Mesenchymal stem cell (in vitro differentiated cells and primary cell): ENCODE results near the gene FAM168A.

Experiments
- DNase-seq: peaks from one replicate; pipeline ENCODE4 v3.0.0-alpha.2; 2013
- H2AFZ ChIP-seq: one replicate; pipeline ENCODE4 v1.6.1; 2013; ENCODE audit warnings: low read depth, mild to moderate bottlenecking, control low read depth, inconsistent platforms, low read length, moderate library complexity
- H2AK5ac ChIP-seq: 2 replicates; pipeline ENCODE4 v1.6.1; 2013; ENCODE audit warnings: low read length, moderate library complexity, mild to moderate bottlenecking, inconsistent platforms; ENCODE audit not compliant: severe bottlenecking
- H2BK120ac ChIP-seq: one replicate; pipeline ENCODE4 v1.6.1; 2013; ENCODE audit warnings: low read depth, mild to moderate bottlenecking, inconsistent platforms, low read length, moderate library complexity
- H2BK12ac ChIP-seq, 2 experiments: one replicate each; pipeline ENCODE4 v1.6.1; 2013; ENCODE audit warnings: inconsistent platforms in 2 of 2, low read length in 2 of 2, mild to moderate bottlenecking in 2 of 2, moderate library complexity in 2 of 2, control low read depth in 1 of 2
- H2BK15ac ChIP-seq: one replicate; pipeline ENCODE4 v1.6.1; 2013; ENCODE audit warnings: mild to moderate bottlenecking, low read depth, inconsistent platforms; ENCODE audit not compliant: poor library complexity, severe bottlenecking
- H2BK5ac ChIP-seq: 2 replicates; pipeline ENCODE4 v1.6.1; 2013; ENCODE audit warnings: low read depth, mild to moderate bottlenecking, low read length, control low read depth, inconsistent platforms; ENCODE audit not compliant: poor library complexity, severe bottlenecking
- H3K14ac ChIP-seq, 2 experiments: one replicate each; pipeline ENCODE4 v1.6.1; 2013; ENCODE audit warnings: inconsistent platforms in 2 of 2, low read length in 2 of 2, control low read depth in 1 of 2, mild to moderate bottlenecking in 1 of 2, moderate library complexity in 1 of 2
- H3K18ac ChIP-seq, 2 experiments: one replicate each; pipeline ENCODE4 v1.6.1; 2013; ENCODE audit warnings: inconsistent platforms in 2 of 2, low read length in 2 of 2, control low read depth in 1 of 2, low read depth in 1 of 2, mild to moderate bottlenecking in 1 of 2
- H3K23ac ChIP-seq, 2 experiments: one replicate each; pipeline ENCODE4 v1.6.1; 2013; ENCODE audit warnings: inconsistent platforms in 2 of 2, low read length in 2 of 2, mild to moderate bottlenecking in 2 of 2, moderate library complexity in 2 of 2, control low read depth in 1 of 2
- H3K27ac ChIP-seq: 2 replicates; pipeline ENCODE4 v1.5.1; 2013; ENCODE audit warnings: mild to moderate bottlenecking, moderate library complexity, low read length, control low read depth, inconsistent platforms; ENCODE audit not compliant: poor library complexity, severe bottlenecking
- H3K27me3 ChIP-seq, 2 experiments: 2 replicates each; pipeline versions ENCODE4 v1.6.1 to v1.7.0; 2013; ENCODE audit warnings: low read length in 2 of 2, mild to moderate bottlenecking in 2 of 2, moderate library complexity in 2 of 2, control low read depth in 1 of 2, inconsistent platforms in 1 of 2; ENCODE audit not compliant: control insufficient read depth in 1 of 2, insufficient read depth in 1 of 2
- H3K36me3 ChIP-seq, 2 experiments: 2 replicates each; pipeline versions ENCODE4 v1.6.1 to v1.7.0; 2013; ENCODE audit warnings: low read length in 2 of 2, control low read depth in 1 of 2, inconsistent platforms in 1 of 2, low read depth in 1 of 2, mild to moderate bottlenecking in 1 of 2; ENCODE audit not compliant: insufficient read depth in 2 of 2, control insufficient read depth in 1 of 2
- H3K4ac ChIP-seq, 2 experiments: one replicate each; pipeline ENCODE4 v1.6.1; 2013; ENCODE audit warnings: inconsistent platforms in 2 of 2, low read length in 2 of 2, mild to moderate bottlenecking in 2 of 2, moderate library complexity in 2 of 2, control low read depth in 1 of 2, low read depth in 1 of 2
- H3K4me1 ChIP-seq: 2 replicates; pipeline ENCODE4 v1.6.1; 2013; ENCODE audit warnings: low read depth, low read length, control low read depth; ENCODE audit not compliant: control insufficient read depth, insufficient read depth
- H3K4me2 ChIP-seq: 2 replicates; pipeline ENCODE4 v1.6.1; 2013; ENCODE audit warnings: low read length, mild to moderate bottlenecking, inconsistent platforms; ENCODE audit not compliant: poor library complexity, severe bottlenecking
- H3K4me3 ChIP-seq, 2 experiments: 2 replicates each; pipeline versions ENCODE4 v1.5.1 to v1.7.0; 2013; ENCODE audit warnings: low read length in 2 of 2, mild to moderate bottlenecking in 2 of 2, control low read depth in 1 of 2, low read depth in 1 of 2; ENCODE audit not compliant: insufficient read depth in 1 of 2
- H3K79me1 ChIP-seq: replicated peaks from 2 replicates; pipeline ENCODE4 v1.6.1; 2013; ENCODE audit warnings: mild to moderate bottlenecking, control low read depth, low read length, inconsistent platforms; ENCODE audit not compliant: poor library complexity, severe bottlenecking
- H3K9ac ChIP-seq: 2 replicates; pipeline ENCODE4 v1.7.0; 2013; ENCODE audit warnings: mild to moderate bottlenecking, low read length, moderate library complexity
- H3K9me3 ChIP-seq: 2 replicates; pipeline ENCODE4 v1.7.0; 2013; ENCODE audit warnings: mild to moderate bottlenecking, low read length; ENCODE audit not compliant: control insufficient read depth
- H4K8ac ChIP-seq: one replicate; pipeline ENCODE4 v1.6.1; 2013; ENCODE audit warnings: inconsistent platforms, mild to moderate bottlenecking, low read length, moderate library complexity
- H4K91ac ChIP-seq: one replicate; pipeline ENCODE4 v1.6.1; 2013; ENCODE audit warnings: mild to moderate bottlenecking, low read length, inconsistent platforms
- WGBS: methylation state at CpG from one replicate; pipeline ENCODE4 v1.1.7; 2013; ENCODE audit warnings: mixed read lengths; 5-methylcytosine and 5-hydroxymethylcytosine counted together

FAM168A gene

DNA sequence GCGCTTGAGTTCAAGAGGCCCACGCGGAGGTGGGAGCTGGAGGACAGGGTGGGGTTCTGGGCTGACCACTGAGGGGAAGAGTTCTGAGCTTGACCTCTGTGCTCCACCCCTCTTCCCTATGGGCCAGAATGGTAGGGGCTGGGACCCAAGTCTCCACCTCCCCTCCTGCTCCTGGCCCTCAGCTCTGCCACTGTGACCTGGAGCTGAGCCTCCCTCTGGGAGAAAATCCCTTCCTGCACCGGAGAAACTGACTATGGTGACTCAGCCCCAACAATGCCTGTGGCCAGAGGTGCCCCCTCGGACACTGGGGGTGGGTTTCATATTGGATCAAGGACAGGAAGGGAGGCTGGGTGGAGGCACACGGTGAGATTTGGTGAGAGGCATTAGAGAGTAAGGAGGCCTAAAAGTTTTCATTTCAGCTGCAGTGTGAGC is 198.7 kb downstream of the FAM168A start:
- H2BK15ac ChIP-seq = no peak overlapping the region
- H4K91ac ChIP-seq = no peak overlapping the region
- no peak overlapping the region for H3K27ac ChIP-seq
- no peak overlapping the region for H3K23ac ChIP-seq
- 70% methylated on average over 6 of the region's 6 CpGs for WGBS
- H3K14ac ChIP-seq = no peak overlapping the region
- peaks cover 1% of the 10 kb centered on the region for H3K79me1 ChIP-seq
- H3K4me1 ChIP-seq = peaks cover 9% of the 10 kb centered on the region
- no peak overlapping the region for H3K4ac ChIP-seq
- H3K9me3 ChIP-seq = no peaks in the 10 kb centered on the region
- H4K8ac ChIP-seq = no peak overlapping the region
- no peak overlapping the region for H3K4me2 ChIP-seq
- peak overlapping the region; percentile 25 for H3K9ac ChIP-seq
- no peak overlapping the region for H2AFZ ChIP-seq
- H2AK5ac ChIP-seq = no peak overlapping the region
- no peak overlapping the region for H2BK120ac ChIP-seq
- H3K27me3 ChIP-seq = no peaks in the 10 kb centered on the region
- H3K18ac ChIP-seq = no peak overlapping the region
- H3K4me3 ChIP-seq = no peak overlapping the region
- peaks cover 0 to 45% of the 10 kb centered on the region in 2 experiments for H3K36me3 ChIP-seq
- H2BK5ac ChIP-seq = no peak overlapping the region
- DNase-seq = no peak
- no peak overlapping the region for H2BK12ac ChIP-seq

DNA sequence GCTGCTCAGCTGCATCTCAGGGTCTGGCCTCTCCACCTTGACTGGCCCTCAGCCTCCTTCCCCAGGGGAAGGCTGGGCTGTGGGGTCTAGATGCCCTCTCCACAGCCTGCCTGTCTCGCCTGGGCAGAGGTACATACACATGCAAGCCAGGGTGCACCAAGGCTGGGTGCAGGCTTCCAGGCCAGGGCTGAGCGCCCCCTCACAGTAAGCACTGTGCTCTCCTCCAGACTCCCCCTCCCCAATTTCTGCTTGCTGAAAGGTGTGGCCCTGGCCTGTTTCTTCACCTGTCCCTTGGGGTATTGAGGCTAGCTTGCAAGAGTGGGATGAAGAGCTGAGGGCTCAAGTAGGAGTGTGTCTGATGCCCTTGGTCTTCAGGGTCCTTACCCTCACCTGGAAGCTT is 199.2 kb downstream of the FAM168A start:
- peak overlapping the region in 1 of 2 experiments; percentile 0 for H2BK12ac ChIP-seq
- no peak overlapping the region for H2BK120ac ChIP-seq
- no peak overlapping the region for H3K18ac ChIP-seq
- no peak overlapping the region for H2AFZ ChIP-seq
- no peak overlapping the region for H3K14ac ChIP-seq
- no peak overlapping the region for H3K23ac ChIP-seq
- H4K91ac ChIP-seq = no peak overlapping the region
- DNase-seq = no peak
- WGBS = 100% methylated on average over 2 of the region's 2 CpGs
- peaks cover 0 to 49% of the 10 kb centered on the region in 2 experiments for H3K36me3 ChIP-seq
- peak overlapping the region; percentile 25 for H3K9ac ChIP-seq
- peaks cover 5% of the 10 kb centered on the region for H3K79me1 ChIP-seq
- no peak overlapping the region for H2BK5ac ChIP-seq
- H2AK5ac ChIP-seq = no peak overlapping the region
- no peak overlapping the region for H3K4ac ChIP-seq
- no peak overlapping the region for H3K27ac ChIP-seq
- no peak overlapping the region for H4K8ac ChIP-seq
- H3K9me3 ChIP-seq = no peaks in the 10 kb centered on the region
- no peak overlapping the region for H2BK15ac ChIP-seq
- peaks cover 9% of the 10 kb centered on the region for H3K4me1 ChIP-seq
- no peaks in the 10 kb centered on the region for H3K27me3 ChIP-seq
- no peak overlapping the region for H3K4me2 ChIP-seq
- no peak overlapping the region for H3K4me3 ChIP-seq

DNA sequence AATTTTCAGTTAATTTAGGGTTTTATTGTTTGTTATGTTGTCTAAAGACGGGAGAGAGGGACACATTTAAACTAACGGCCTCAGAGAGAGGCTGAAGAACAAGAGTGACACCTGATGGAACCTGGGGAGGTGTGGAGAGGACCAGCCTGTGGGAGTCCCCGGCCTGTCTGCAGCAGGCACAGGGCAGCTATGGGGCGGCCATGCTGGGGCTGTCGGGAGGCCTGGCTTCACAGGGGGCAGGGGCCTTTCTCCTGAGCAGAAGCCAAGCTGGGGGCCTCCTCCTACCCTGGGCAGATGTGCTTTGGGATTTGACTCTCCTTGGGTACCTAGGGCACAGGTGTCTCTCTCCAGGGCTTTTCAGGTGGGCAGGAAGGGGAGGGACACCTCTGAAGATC is 199.8 kb downstream of the FAM168A start:
- H3K4ac ChIP-seq = peak overlapping the region in 1 of 2 experiments; percentile 25
- no peak overlapping the region for H3K14ac ChIP-seq
- H3K79me1 ChIP-seq = peaks cover 5% of the 10 kb centered on the region
- no peak overlapping the region for H3K23ac ChIP-seq
- no peaks in the 10 kb centered on the region for H3K9me3 ChIP-seq
- H2BK120ac ChIP-seq = no peak overlapping the region
- no peak overlapping the region for H4K8ac ChIP-seq
- no peak overlapping the region for H2BK12ac ChIP-seq
- no peak overlapping the region for H3K27ac ChIP-seq
- H3K18ac ChIP-seq = no peak overlapping the region
- no peak for DNase-seq
- H3K4me2 ChIP-seq = no peak overlapping the region
- H2BK5ac ChIP-seq = no peak overlapping the region
- no peak overlapping the region for H3K4me3 ChIP-seq
- H2AK5ac ChIP-seq = no peak overlapping the region
- H2BK15ac ChIP-seq = no peak overlapping the region
- no peak overlapping the region for H4K91ac ChIP-seq
- H2AFZ ChIP-seq = no peak overlapping the region
- WGBS = 88% methylated on average over 5 of the region's 5 CpGs
- peaks cover 12% of the 10 kb centered on the region for H3K4me1 ChIP-seq
- no peaks in the 10 kb centered on the region for H3K27me3 ChIP-seq
- H3K36me3 ChIP-seq = peaks cover 0 to 45% of the 10 kb centered on the region in 2 experiments
- no peak overlapping the region for H3K9ac ChIP-seq

- Histone ChIP-seq H3K18ac (no peak overlapping the region), H3K27me3 (no peaks in the 10 kb centered on the region), H3K79me1 (peaks cover 5% of the 10 kb centered on the region), H3K27ac (no peak overlapping the region), H3K9me3 (no peaks in the 10 kb centered on the region), H4K8ac (no peak overlapping the region), H2BK120ac (no peak overlapping the region), H3K4me1 (peaks cover 14% of the 10 kb centered on the region), H3K36me3 (peaks cover 0 to 44% of the 10 kb centered on the region in 2 experiments), H2AFZ (no peak overlapping the region), H2BK5ac (no peak overlapping the region), H3K23ac (no peak overlapping the region), H2BK15ac (no peak overlapping the region), H3K14ac (no peak overlapping the region), H3K4me3 (no peak overlapping the region), H3K4me2 (no peak overlapping the region), H2BK12ac (no peak overlapping the region), H4K91ac (peak overlapping the region; percentile 1), H3K4ac (no peak overlapping the region), H3K9ac (no peak overlapping the region), H2AK5ac (no peak overlapping the region)
- WGBS = 96% methylated on average over 8 of the region's 8 CpGs
- DNase-seq = no peak
Measured at GRCh38 chr11:73397468-73398131, 200.3 kb downstream of the FAM168A start.
